Endothelial cell of umbilical vein (primary cell): ENCODE measurements around the gene FAM50A.

Experiments
- CTCF ChIP-seq, 2 donors: IDR thresholded peaks; 1 replicate in 1 of 2; 2 replicates in 1 of 2; pipeline ENCODE4 v1.5.1; 2011; ENCODE audit warnings: low read length in 2 of 2, mild to moderate bottlenecking in 2 of 2, moderate library complexity in 2 of 2, control low read depth in 1 of 2, inconsistent platforms in 1 of 2, low read depth in 1 of 2; ENCODE audit not compliant: insufficient read depth in 1 of 2; ENCODE audit errors: extremely low read depth in 1 of 2
- EZH2 ChIP-seq: IDR thresholded peaks from 2 replicates; pipeline ENCODE4 v1.6.1; 2012; ENCODE audit warnings: borderline replicate concordance, low read depth, mild to moderate bottlenecking, moderate library complexity, low read length, inconsistent platforms; ENCODE audit not compliant: severe bottlenecking
- FOS ChIP-seq: IDR thresholded peaks from 2 replicates; pipeline ENCODE4 v1.6.1; 2011; ENCODE audit warnings: mild to moderate bottlenecking, low read length, moderate library complexity, borderline replicate concordance; ENCODE audit not compliant: insufficient read depth
- GATA2 ChIP-seq: IDR thresholded peaks from 2 replicates; pipeline ENCODE4 v1.7.0; 2011; ENCODE audit warnings: low read depth, mild to moderate bottlenecking, moderate library complexity, mixed read lengths, low read length; ENCODE audit not compliant: insufficient read length, insufficient read depth
- JUN ChIP-seq: IDR thresholded peaks from 2 replicates; pipeline ENCODE4 v1.6.1; 2011; ENCODE audit warnings: borderline replicate concordance, low read depth; ENCODE audit not compliant: insufficient read length, insufficient read depth
- MAX ChIP-seq: IDR thresholded peaks from 2 replicates; pipeline ENCODE4 v1.6.1; 2011; ENCODE audit not compliant: insufficient read depth, insufficient read length
- MYC ChIP-seq: IDR thresholded peaks from one replicate; pipeline ENCODE4 v1.6.1; 2011; ENCODE audit warnings: mild to moderate bottlenecking, low read depth, low read length
- POLR2A ChIP-seq: IDR thresholded peaks from 2 replicates; pipeline ENCODE4 v1.6.1; 2012; ENCODE audit warnings: low read depth, mild to moderate bottlenecking, control low read depth, low read length
- POLR2AphosphoS5 ChIP-seq: IDR thresholded peaks from 2 replicates; pipeline ENCODE4 v1.6.1; 2012; ENCODE audit warnings: low read depth, mild to moderate bottlenecking, control low read depth, low read length, moderate library complexity; ENCODE audit not compliant: insufficient read depth

- TF ChIP-seq MYC = no peak
- no peak for TF ChIP-seq CTCF (IDR thresholded peaks at IDR 0.05; ENCODE audit: extremely low read depth in 1 of 2, insufficient read depth in 1 of 2, low read depth in 1 of 2, low read length in 2 of 2)
- no peak for TF ChIP-seq POLR2A
- TF ChIP-seq POLR2AphosphoS5 = no peak
- TF ChIP-seq EZH2 = no peak
- TF ChIP-seq MAX = no peak
- no peak for TF ChIP-seq FOS
- no peak for TF ChIP-seq JUN
- TF ChIP-seq GATA2 = no peak
Observed at GRCh38 chrX:154472685-154473632, 29.0 kb downstream of the FAM50A start.
